Muscle of arm (tissue), 14 donors: Measurements from ENCODE around the gene TEX101. TPM values are rescaled to one million over a fixed set of nuclear protein-coding genes. Genes with fewer than 3 reads are reported as not detected.
"Not testable (repeated sequence)": the region's sequence is repeated elsewhere in the genome, so short reads cannot be mapped to it uniquely, and the experiment has no call there.

Experiments used
- DNase-seq: peaks from one replicate; pipeline ENCODE4 v3.0.0-alpha.2; 2013
- long read RNA-seq, 11 donors: transcript quantifications; one replicate each; lab custom pipeline, GENCODE V29; 2026
- polyA plus RNA-seq, 12 donors: library from polyadenylated mRNA; unstranded; fragments of 120-200 nt; gene quantifications; one replicate each; pipeline ENCODE4 v1.2.1, GENCODE V29; 2013; ENCODE audit not compliant: insufficient read length in 12 of 12

The TEX101 gene, protein sequence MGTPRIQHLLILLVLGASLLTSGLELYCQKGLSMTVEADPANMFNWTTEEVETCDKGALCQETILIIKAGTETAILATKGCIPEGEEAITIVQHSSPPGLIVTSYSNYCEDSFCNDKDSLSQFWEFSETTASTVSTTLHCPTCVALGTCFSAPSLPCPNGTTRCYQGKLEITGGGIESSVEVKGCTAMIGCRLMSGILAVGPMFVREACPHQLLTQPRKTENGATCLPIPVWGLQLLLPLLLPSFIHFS
- polyA plus RNA-seq: under 1 TPM in 1 of 12 donors, not detected in 11; 0.15 TPM
- long read RNA-seq, donor 1: 0 reads
- long read RNA-seq, donor 2: 0 reads
- long read RNA-seq, donor 3: 0 reads
- long read RNA-seq, donor 4: 0 reads
- long read RNA-seq, donor 5: 0 reads
- long read RNA-seq, donor 6: 0 reads
- long read RNA-seq, donor 7: 0 reads
- long read RNA-seq, donor 8, partial matches to known transcripts: 5 of 27 reads
- long read RNA-seq, donor 8, other reads (novel, unspliced or antisense): 22 of 27 reads
- long read RNA-seq, donor 9: 0 reads
- long read RNA-seq, donor 10: 0 reads
- long read RNA-seq, donor 11: 0 reads

DNA sequence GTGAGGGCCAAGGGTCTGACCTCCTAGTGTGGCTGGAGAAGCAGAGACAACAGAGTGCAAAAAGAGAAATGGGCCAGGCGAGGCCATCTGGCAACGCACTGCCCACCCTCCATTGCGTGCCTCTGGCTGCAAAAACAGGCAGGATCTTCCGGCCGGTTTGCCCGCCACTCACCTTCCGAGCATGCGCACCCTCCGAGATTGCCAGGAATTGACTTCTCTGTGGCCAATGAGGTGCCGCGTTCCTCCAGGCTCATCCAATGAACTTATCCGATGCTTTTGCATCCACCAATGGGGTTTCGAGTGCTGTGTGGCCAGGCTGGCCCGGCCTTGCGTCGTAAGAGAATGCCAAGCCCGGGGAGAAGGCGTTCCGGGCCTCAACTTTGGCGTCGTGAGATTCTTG is at the start of gene TEX101:
TEX101 (plus strand) TSS at position 337 of the 400 bp plus-strand sequence. CDS start 1,030 bp downstream, outside the sequence.
- no peak for DNase-seq

DNA sequence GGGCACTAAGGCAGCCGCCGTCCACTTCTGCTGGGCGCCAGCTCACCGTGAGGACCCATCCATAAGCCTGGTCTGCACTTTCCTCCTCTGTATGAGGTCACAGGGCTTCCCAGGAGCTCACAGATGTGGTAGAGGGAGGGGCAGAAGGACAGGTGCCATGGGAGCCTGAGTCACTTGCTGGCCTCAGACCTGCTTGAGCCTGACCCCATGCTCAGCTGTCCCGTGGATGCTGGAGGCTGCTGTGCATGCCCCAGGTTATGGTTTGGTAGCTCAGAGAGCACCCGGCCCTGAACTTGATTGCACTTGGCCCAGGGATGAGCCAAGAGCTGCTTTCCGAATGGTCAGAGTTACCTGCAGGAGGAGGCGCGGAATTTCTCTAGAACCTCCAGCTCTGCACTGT is 49.0 kb upstream of the TEX101 start:
- not testable (repeated sequence) for DNase-seq

DNA sequence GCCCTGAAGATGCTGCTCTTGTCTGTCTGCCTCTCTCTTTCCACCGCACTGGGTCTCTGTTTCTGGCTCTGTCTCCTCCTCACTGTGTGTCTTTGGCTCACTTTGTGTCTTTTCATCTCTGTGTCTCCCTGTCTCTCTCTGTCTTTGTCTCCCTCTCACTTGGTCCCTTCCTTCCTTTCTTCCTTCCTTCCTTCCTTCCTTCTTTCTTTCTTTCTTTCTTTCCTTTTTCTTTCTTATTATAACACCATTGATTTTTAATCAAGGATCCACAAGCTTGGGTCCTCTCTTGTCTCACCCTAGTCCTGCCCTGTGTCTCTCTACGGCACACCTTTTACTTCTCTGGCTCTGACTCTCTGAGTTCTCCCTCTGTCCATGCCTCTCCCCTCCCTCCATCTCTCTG is 46.9 kb upstream of the TEX101 start:
- DNase-seq: no peak

DNA sequence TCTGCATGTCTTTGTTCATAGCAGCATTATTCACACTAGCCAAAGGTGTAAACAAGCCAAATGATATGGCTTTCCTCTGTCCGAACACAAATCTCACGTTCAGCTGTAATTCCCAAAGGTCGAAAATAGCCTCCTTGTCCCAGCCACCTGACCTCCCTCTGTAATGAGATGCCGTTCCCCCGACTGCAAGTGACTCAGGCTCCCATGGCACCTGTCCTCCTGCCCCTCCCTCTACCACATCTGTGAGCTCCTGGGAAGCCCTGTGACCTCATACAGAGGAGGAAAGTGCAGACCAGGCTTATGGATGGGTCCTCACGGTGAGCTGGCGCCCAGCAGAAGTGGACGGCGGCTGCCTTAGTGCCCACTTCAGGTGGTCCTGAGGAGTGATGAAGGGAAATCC is 45.8 kb upstream of the TEX101 start:
- DNase-seq: not testable (repeated sequence)

DNA sequence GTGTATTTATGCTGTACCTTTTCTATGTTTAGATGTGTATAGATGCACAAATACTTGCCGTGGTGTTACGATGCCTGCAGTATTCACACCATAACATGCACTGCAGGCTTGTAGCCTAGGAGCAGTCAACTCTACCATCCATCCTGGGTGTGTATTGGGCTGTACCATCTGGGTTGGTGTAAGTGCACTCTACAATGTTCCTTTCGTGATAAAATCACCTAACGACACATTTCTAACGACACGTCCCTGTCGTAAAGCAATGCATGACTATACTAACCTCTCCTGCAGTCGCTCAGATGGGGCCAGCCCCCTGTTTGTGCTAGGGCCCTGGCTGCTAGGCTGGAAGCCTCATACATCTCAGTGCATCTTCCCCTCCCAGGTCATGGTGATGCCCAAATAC is 42.8 kb upstream of the TEX101 start:
- no peak for DNase-seq

DNA sequence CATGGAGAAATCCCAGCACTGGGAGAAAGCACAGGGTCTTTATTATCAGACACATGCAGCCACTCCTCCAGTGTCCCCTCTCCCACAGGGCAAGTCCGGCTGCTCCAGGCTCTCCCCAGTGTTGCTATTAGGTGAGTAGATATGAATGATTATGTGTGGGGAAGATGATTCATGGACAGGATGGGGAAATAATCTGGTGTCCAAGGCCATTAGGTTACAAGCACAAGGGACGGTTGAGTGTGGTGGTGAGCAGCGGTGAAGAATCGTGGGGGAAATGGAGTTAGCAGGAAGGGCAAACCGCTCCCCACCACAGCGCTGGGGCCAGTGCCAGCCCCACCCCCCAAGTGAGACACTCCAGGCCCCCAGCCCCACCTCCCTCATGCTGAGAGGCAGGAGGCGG is 42.2 kb upstream of the TEX101 start:
- DNase-seq: no peak

DNA sequence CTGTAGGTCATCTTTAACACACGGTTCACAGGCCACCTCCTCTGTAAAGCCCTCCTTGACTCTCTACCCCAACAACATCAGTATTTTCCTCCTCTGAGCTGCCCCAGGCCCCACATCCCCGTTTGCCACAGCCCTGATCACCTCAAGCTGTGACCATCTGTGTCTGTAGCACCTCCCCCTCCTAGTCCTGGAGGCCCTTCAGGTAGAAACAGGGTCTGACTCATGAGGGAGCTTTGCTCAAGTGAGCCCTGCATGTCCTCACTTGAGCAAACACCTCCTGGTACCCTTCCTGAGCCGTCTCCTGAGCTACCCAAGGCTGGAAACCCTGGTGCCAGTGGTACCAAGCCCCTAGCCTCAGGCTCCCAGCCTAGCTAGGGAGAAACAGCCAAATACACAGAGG is 37.1 kb upstream of the TEX101 start:
- DNase-seq: not testable (repeated sequence)

DNA sequence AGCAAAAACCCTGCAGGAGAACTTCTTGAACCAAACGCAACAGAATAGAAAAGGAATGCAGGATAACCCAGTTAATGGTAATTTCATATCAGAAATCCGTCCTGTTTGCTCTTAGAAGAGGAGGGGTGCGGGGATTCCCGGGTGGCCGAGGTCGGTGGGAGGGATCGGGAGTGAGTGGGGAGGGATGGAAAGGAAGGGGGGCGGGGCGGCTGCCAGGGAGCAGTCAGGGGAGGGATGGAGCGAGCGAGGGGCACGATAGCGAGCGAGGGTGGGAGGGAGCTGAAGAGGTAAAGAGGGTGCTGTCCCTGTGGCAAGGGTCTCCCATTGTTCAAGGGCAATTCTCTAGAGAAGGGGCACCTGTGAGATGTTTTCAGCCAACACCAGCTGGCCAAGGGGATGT is 34.7 kb upstream of the TEX101 start:
- no peak for DNase-seq

DNA sequence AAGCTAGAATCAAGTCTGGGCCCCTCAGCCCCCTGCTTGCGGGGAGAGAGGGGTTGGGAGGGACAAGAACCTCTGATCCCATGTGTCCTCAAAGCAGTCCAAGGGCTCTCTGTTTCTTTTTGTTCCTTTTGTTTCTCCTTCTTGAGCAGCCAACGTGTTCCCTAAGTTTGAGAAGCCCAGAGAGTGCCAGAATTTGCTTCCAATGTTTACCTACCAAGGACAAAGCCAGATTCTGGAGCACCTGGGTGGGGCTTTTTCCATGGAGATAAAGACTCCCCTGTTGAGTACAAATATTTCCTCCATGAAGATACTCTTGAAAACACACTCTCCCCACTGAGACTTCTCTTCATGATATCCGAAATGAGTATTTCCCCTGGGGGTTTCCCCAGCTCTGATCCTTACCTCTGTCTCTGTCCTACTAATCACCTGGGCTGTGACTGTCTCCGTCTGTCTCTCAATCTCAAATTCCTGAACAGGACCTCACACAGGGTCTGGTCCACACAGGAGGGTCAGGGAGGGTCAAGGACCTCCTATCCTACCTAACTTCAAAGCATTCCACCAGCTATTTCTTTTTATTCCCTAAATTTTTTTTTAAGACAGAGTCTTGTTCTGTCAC is 33.8 kb upstream of the TEX101 start:
- DNase-seq: no peak

DNA sequence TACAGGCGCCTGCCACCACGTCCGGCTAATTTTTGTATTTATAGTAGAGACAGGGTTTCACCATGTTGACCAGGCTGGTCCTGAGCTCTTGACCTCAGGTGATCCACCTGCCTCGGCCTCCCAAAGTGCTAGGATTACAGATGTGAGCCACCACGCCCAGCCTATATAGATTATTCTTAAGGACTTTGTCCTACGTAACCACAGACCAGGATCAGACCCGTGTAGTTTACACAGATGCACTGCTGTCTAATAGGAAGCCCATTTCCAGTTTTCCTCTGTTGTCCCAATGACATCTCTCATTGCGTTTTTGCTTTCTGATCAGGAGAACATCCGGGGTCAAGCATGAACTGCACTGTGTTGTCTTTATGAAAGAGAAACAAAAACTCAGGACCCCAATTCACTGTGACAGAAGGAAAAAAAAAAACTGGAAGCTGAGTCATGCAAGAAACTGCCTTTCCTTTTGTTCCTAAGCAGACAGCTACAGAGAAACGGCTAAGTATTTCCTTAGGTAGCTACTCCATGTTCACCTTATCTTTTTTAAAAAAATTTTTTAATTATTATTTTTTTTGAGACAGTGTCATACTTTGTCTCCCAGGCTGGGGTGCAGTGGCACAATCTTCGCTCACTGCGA is 32.0 kb upstream of the TEX101 start:
- DNase-seq: not testable (repeated sequence)

DNA sequence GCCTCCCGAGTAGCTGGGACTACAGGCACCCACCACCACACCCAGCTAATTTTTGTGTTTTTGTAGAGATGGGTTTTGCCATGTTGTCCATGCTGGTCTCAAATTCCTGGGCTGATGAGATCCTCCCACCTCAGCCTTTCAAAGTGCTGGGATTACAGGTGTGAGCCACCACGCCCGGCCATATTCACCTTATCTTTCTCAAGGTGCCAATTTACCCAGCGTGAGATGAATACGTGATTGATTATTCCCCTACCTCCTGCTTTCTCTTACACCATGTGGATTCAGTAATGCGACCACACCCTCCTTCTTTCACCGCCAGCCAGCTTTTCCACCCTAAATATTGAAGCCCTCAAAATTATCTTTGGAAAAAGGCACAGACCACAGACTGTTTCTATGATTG is 31.4 kb upstream of the TEX101 start:
- not testable (repeated sequence) for DNase-seq

DNA sequence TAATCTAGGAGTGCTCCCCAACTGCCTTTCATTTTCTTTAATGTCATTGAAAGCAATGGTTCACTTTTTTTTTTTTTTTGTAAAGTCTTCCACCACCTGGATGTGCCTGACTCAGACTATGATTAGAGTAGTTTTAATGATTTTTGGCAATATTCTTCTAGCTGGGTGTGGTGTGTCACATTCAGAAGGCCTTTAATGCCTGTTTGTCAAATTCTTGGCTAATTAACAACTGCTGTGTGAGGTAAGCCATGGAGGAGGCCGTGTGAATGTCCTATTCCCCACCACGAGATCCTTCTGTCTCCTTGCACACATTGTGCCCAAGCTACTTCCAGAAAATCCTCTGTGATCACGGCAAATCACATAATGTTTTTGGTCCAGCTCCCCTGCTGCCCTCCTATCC is 30.9 kb upstream of the TEX101 start:
- not testable (repeated sequence) for DNase-seq

DNA sequence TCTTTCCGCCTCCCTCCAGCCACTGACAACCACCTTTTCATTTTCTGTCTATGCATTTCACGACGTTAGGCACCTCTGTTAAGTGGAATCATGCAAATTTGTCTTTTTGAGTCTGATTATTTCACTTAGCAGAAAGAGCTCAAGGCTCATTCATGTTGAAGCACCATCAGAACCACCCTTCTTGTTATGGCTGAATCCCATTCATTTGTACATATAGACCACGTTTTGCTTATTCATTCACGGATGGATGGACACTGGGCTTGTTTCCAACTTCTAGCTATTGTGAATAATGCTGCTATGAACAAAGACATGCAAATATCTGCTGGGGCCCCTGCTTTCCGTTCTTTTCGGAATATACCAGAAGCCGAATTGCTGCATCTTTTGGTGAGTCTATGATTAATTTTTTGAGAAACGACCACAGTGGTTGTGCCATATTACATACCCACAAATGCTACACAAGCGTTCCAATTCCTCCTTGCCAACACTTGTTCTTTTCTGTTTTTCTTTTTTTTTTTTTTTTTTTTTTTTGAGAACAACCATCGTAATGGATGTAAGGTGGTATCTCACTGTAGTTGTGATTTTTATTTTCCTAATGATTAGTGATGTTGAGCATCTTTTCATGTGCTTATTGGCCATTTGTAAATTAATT is 23.7 kb upstream of the TEX101 start:
- not testable (repeated sequence) for DNase-seq

DNA sequence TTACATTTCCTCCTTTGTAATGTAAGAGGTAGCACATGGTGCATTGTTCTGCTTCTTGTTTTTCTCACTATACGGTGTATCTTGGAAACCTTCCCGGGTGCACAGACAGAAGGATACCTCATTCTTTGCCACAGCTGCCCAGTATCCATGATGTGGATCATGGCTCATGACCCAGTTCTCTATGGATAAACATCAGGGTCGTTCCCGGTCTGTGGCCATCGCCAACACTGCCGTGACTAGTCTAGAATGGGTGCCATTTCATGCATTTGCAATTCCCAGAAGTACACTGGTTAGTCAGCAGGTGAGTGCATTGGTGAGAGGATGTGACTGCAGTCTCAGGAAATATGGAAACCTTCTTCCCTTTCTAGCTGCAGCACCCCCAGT is 23.1 kb upstream of the TEX101 start:
- DNase-seq: not testable (repeated sequence)

DNA sequence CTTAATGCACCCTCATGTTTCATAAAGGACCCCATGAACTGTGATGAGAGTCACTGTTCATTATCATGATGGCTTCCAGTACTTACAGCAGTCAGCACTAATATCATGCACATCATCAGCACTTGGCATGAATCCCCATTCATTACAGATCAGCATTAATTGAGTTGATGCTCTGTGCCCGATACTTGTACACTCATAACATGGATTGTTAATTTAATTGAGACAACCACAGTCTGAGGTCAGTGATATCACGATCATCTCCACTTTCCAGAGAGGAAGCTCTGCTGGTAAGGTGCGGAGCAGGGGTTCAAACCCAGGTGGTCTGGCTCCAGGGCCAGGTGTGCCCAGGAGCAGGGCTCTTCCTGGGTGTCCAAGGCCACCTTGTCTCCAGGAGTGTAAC is 21.2 kb upstream of the TEX101 start:
- DNase-seq: not testable (repeated sequence)

DNA sequence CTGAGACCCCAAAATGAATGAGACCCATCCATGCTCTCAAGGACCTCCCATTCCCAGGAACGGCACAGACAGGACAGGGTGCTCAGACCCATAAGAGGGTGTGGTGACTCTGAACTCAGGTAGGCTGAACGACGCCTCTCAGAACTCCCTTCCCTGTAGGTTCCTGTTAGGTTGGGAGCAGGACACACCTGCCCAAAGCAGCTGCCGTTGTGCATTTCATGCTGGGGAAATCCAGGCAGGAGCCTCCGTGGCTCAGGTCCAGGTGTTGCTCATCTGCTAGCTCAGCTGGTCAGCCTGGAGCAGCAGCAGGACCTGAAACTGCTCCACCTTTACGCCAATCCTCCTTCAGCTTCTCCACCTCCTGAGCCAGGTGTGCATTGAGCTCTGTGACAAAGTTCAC is 19.1 kb upstream of the TEX101 start:
- no peak for DNase-seq

DNA sequence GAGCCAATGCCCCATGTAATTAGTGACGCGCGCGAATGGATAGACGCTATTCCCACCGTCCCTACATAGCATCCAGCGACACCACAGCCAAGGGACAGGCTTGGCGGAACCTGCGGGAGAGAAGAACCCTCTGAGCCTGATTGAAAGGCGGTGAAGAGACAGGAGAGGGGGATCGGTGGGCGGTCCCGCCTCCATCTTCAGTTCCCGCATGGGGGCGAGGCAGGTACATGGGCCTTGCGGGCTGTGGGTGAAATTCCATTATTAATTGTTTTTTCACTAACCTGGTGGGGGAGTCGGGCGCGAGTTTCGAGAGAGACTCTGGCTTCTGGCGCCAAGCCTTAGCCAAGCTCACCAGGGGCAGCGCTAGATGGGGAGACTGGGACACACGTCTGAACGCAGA is 8.4 kb upstream of the TEX101 start:
- DNase-seq: no peak

DNA sequence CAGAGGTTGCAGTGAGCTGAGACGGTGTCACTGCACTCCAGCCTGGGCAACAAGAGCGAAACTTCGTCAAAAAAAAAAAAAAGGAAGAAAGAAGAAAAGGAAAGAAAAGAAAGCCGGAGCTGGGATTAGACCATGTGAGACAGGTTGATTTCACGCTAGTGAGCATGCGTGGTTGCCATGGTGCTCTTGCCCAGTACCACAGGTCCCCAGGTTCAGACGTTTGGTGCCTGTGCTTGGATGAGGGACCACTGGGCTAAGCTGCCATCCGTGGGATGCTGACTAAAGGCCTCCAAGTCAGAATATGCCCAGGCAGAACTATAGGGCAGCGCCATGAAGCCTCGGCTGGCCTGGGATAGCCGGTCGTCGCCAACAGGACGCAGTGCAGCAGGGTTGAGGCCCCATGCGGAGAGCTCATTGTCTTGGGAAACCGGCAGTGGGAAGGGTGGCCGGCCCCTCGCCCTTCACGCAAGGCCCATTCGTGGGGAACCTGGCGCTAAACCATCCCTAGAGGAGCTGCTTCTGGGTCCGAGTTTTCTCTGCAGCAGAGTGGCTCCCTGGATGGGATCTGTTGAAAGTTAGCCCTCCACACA is 7.2 kb upstream of the TEX101 start:
- no peak for DNase-seq

DNA sequence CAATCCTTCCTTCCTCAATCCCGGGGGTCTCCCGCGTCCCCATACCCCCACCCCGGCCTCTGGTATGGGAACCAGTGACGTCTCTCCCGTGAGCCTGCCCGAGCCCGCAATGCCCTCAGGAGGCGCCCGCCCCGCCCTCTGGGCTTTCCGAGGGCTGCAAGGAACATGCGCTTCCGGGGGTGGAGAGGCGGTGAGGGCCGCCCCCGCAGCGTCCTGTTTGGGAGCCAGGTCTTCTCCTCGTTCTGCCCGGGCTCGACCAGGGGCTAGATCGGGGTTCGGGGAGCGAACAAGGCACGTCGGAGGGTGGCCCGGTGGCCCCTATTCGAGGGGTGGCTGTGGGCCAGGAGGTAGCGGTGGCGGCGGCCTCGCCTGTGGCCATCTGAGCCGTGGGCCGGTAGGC is 6.6 kb upstream of the TEX101 start:
- no peak for DNase-seq

DNA sequence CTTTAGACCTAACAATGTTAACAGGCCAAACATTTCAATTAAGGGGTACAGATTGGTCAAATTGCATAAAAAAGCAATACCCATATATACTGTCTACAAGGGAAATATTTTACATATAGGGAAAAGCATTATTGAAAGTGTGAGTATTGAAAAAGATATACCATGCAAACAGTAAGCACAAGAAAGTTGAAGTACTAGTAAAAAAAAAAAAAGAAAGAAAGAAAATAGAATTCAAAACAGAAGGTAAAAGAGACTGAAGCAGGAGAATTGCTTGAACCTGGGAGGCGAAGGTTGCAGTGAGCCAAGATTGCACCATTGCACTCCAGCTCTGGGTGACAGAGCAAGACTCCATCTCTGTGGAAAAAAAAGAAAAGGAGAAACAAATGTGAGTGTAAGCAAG is 5.3 kb upstream of the TEX101 start:
- DNase-seq: no peak

DNA sequence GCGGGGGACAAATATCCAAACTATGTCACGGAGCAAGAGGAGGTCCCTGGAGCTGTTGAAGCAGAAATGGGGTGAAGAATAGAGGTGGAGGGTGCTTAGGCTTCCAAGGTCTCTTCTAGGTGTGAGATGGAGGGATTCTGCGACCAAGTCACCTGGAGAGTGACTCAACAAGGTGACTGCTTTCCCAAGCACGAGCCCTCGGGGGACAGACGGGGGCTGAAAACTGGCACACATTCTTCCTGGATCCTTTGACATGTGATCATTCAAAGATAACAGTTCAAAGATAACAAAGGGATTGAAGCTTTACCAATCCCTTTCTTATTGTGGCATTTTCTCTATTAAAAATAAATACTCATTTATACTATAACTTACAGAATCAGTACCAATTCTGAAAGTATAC is 2.2 kb upstream of the TEX101 start:
- DNase-seq: no peak
